H1 (cell line): ENCODE measurements around the gene NBAS. TPM values are rescaled to one million over a fixed set of nuclear protein-coding genes. Genes with fewer than 3 reads are reported as not detected.

ENCODE experiments used
- CTCF ChIA-PET: fragments of 300-600 bp; sonication (Branson Sonifier 250); formaldehyde crosslinking; loops from one replicate; lab custom pipeline; 2021; ENCODE audit not compliant: partially characterized antibody; lab: Charles Lee
- POLR2A ChIA-PET: fragments of 300-600 bp; sonication (Branson Sonifier 250); formaldehyde crosslinking; loops from one replicate; lab custom pipeline; 2021; ENCODE audit warnings: inconsistent platforms; ENCODE audit not compliant: partially characterized antibody; lab: Charles Lee
- DNase-seq, 2 experiments: peaks; one replicate each; pipeline versions ENCODE4 v3.0.0 to v3.0.0-alpha.2; 2010 to 2022; ENCODE audit warnings: low spot score in 2 of 2, low read depth in 1 of 2, mixed read lengths in 1 of 2
- FAIRE-seq: peaks from 2 replicates; lab custom pipeline; 2011; peaks lifted over from hg19 to GRCh38; lab: Jason Lieb, UNC
- H2AFZ ChIP-seq: 2 replicates; pipeline ENCODE4 v1.8.1; 2012; ENCODE audit warnings: low read length, inconsistent platforms
- H2AK5ac ChIP-seq: 2 replicates; pipeline ENCODE4 v1.6.1; 2013; ENCODE audit warnings: low read depth, low read length
- H2BK120ac ChIP-seq: replicated peaks from 2 replicates; pipeline ENCODE3; 2013; ENCODE audit warnings: low read depth, low read length, inconsistent platforms
- H2BK12ac ChIP-seq: 2 replicates; pipeline ENCODE4 v1.6.1; 2013; ENCODE audit warnings: low read depth, low read length
- H2BK15ac ChIP-seq: 2 replicates; pipeline ENCODE4 v1.6.1; 2013; ENCODE audit warnings: low read length
- H2BK20ac ChIP-seq: 2 replicates; pipeline ENCODE4 v1.6.1; 2013; ENCODE audit warnings: low read length
- H2BK5ac ChIP-seq: 2 replicates; pipeline ENCODE4 v1.6.1; 2013; ENCODE audit warnings: low read depth, low read length
- H3K14ac ChIP-seq: 2 replicates; pipeline ENCODE4 v1.6.1; 2013; ENCODE audit warnings: inconsistent platforms; ENCODE audit not compliant: insufficient read length
- H3K18ac ChIP-seq: 2 replicates; pipeline ENCODE4 v1.6.1; 2013; ENCODE audit warnings: low read length; ENCODE audit errors: extremely low read depth
- H3K23ac ChIP-seq: 2 replicates; pipeline ENCODE4 v1.6.1; 2013; ENCODE audit warnings: inconsistent platforms; ENCODE audit not compliant: insufficient read length
- H3K23me2 ChIP-seq: 2 replicates; pipeline ENCODE4 v1.6.1; 2013; ENCODE audit warnings: low read depth, low read length
- H3K27ac ChIP-seq: 2 replicates; pipeline ENCODE4 v1.6.1; 2011; ENCODE audit warnings: low read depth, low read length, inconsistent platforms
- H3K27me3 ChIP-seq, 4 experiments: replicated peaks in 1 of 4; 1 replicate in 1 of 4; 2 replicates in 3 of 4; pipeline versions ENCODE4 v1.6.1 to v1.8.1; 2011 to 2013; ENCODE audit warnings: low read length in 3 of 4, mild to moderate bottlenecking in 3 of 4, inconsistent platforms in 2 of 4, mixed read lengths in 2 of 4, moderate library complexity in 1 of 4; ENCODE audit not compliant: control insufficient read depth in 3 of 4, insufficient read depth in 3 of 4; ENCODE audit errors: extremely low read depth in 1 of 4
- H3K36me3 ChIP-seq, 4 experiments: 2 replicates each; pipeline versions ENCODE4 v1.6.1 to v1.8.1; 2011 to 2013; ENCODE audit warnings: mild to moderate bottlenecking in 4 of 4, low read length in 3 of 4, moderate library complexity in 2 of 4, control low read depth in 1 of 4, inconsistent platforms in 1 of 4; ENCODE audit not compliant: insufficient read depth in 4 of 4, control insufficient read depth in 2 of 4
- H3K4ac ChIP-seq: replicated peaks from 2 replicates; pipeline ENCODE3; 2013; ENCODE audit warnings: low read length, low read depth, mixed read lengths, inconsistent platforms; ENCODE audit not compliant: insufficient read length
- H3K4me1 ChIP-seq, 4 experiments: replicated peaks in 1 of 4; 1 replicate in 1 of 4; 2 replicates in 3 of 4; pipeline versions ENCODE4 v1.6.1 to v1.8.1; 2011 to 2013; ENCODE audit warnings: low read length in 3 of 4, inconsistent platforms in 2 of 4, mixed read lengths in 1 of 4; ENCODE audit not compliant: insufficient read depth in 4 of 4, control insufficient read depth in 3 of 4
- H3K4me2 ChIP-seq, 2 experiments: 2 replicates each; pipeline versions ENCODE4 v1.6.1 to v1.8.1; 2011 to 2013; ENCODE audit warnings: low read depth in 2 of 2, low read length in 2 of 2, control low read depth in 1 of 2, inconsistent platforms in 1 of 2, mild to moderate bottlenecking in 1 of 2; ENCODE audit not compliant: insufficient read depth in 1 of 2
- H3K4me3 ChIP-seq, 4 experiments: fragments of 200-600, 300-600 bp in 1 of 4; sonication (generic), shearing (Covaris generic), sonication (Bioruptor Twin) in 1 of 4; 2 replicates each; pipeline versions ENCODE4 v1.5.1 to v1.8.1; 2011 to 2016; ENCODE audit warnings: low read length in 4 of 4, low read depth in 3 of 4, control low read depth in 2 of 4, inconsistent platforms in 2 of 4, mild to moderate bottlenecking in 2 of 4, mixed read lengths in 1 of 4, moderate library complexity in 1 of 4; ENCODE audit not compliant: insufficient read depth in 2 of 4; ENCODE audit errors: extremely low read depth in 1 of 4
- H3K56ac ChIP-seq: replicated peaks from 2 replicates; pipeline ENCODE3; 2013; ENCODE audit warnings: low read depth, mild to moderate bottlenecking, mixed read lengths, low read length, inconsistent platforms; ENCODE audit not compliant: insufficient read length
- H3K79me1 ChIP-seq: 2 replicates; pipeline ENCODE4 v1.6.1; 2013; ENCODE audit warnings: low read depth, low read length, control low read depth
- H3K79me2 ChIP-seq, 2 experiments: 2 replicates each; pipeline versions ENCODE4 v1.6.1 to v1.8.1; 2012 to 2013; ENCODE audit warnings: low read length in 2 of 2, mild to moderate bottlenecking in 2 of 2, inconsistent platforms in 1 of 2; ENCODE audit not compliant: insufficient read depth in 2 of 2, control insufficient read depth in 1 of 2
- H3K9ac ChIP-seq, 4 experiments: replicated peaks in 1 of 4; 1 replicate in 1 of 4; 2 replicates in 3 of 4; pipeline versions ENCODE4 v1.6.1 to v1.8.1; 2011 to 2013; ENCODE audit warnings: low read depth in 3 of 4, low read length in 3 of 4, control low read depth in 2 of 4, mild to moderate bottlenecking in 2 of 4, moderate library complexity in 2 of 4, inconsistent platforms in 1 of 4; ENCODE audit errors: extremely low read depth in 1 of 4
- H3K9me3 ChIP-seq, 2 experiments: 2 replicates each; pipeline versions ENCODE4 v1.6.1 to v1.8.1; 2012 to 2013; ENCODE audit warnings: mild to moderate bottlenecking in 2 of 2, moderate library complexity in 2 of 2, control low read depth in 1 of 2, inconsistent platforms in 1 of 2, low read depth in 1 of 2, low read length in 1 of 2, mixed read lengths in 1 of 2; ENCODE audit not compliant: insufficient read depth in 2 of 2
- H4K20me1 ChIP-seq, 2 experiments: replicated peaks in 1 of 2; 2 replicates each; pipeline versions ENCODE3 to v1.8.1; 2011 to 2013; ENCODE audit warnings: inconsistent platforms in 2 of 2, low read length in 2 of 2, mild to moderate bottlenecking in 1 of 2; ENCODE audit not compliant: insufficient read depth in 2 of 2, control insufficient read depth in 1 of 2
- H4K5ac ChIP-seq: 2 replicates; pipeline ENCODE4 v1.6.1; 2013; ENCODE audit warnings: low read length, low read depth, mixed read lengths, inconsistent platforms; ENCODE audit not compliant: insufficient read length
- H4K8ac ChIP-seq: 2 replicates; pipeline ENCODE4 v1.8.0; 2013; ENCODE audit warnings: mild to moderate bottlenecking, moderate library complexity, low read length, inconsistent platforms; ENCODE audit not compliant: insufficient read depth; ENCODE audit errors: extremely low read depth
- H4K91ac ChIP-seq: replicated peaks from 2 replicates; pipeline ENCODE3; 2013; ENCODE audit warnings: low read length, mixed read lengths, inconsistent platforms; ENCODE audit not compliant: insufficient read length
- CTBP2 ChIP-seq: IDR thresholded peaks from 2 replicates; pipeline ENCODE4 v1.7.0; 2011; ENCODE audit warnings: borderline replicate concordance, mild to moderate bottlenecking, moderate library complexity, mixed read lengths, low read length; ENCODE audit not compliant: insufficient read depth, insufficient read length
- WGBS, 2 experiments: shearing (Covaris generic) in 1 of 2; methylation state at CpG; one replicate each; pipeline versions ENCODE4 v1.1.6 to v1.1.7; 2013 to 2015; ENCODE audit warnings: low lambda C conversion rate in 2 of 2, mixed read lengths in 2 of 2, inconsistent platforms in 1 of 2, low coverage in 1 of 2, missing lambda C conversion rate in 1 of 2; ENCODE audit not compliant: insufficient replicate concordance in 2 of 2, insufficient coverage in 1 of 2, insufficient read length in 1 of 2; ENCODE audit errors: extremely low coverage in 1 of 2, missing lambda C conversion rate in 1 of 2; 5-methylcytosine and 5-hydroxymethylcytosine counted together
- polyA plus RNA-seq, 7 experiments: library from polyadenylated mRNA; depleted of rRNA in 3 of 7; stranded (reverse) in 5 of 7; unstranded in 2 of 7; fragments of >200 nt in 5 of 7; fragments of 200-250 nt in 2 of 7; gene quantifications; 1 replicate in 5 of 7; 2 replicates in 1 of 7; 4 replicates in 1 of 7; pipeline versions ENCODE4 v1.2.1 to v1.2.3, GENCODE V29; 2011 to 2013; ENCODE audit warnings: missing spikeins in 2 of 7, mixed read lengths in 2 of 7
- total RNA-seq: library from RNA; stranded (reverse); fragmentation: NEBNext Ultra II Directional; extraction: Animal tissue kit (Norgen Biotek cat#: 25700); gene quantifications from 2 replicates; pipeline ENCODE4 v1.2.1, GENCODE V29; 2021

NBAS gene
- total and polyA plus RNA-seq, 2 of the 8 experiments (the other 6 are each of a cell fraction or from before 2014, with no cell fraction given): 19.6 to 34.8 TPM

DNA sequence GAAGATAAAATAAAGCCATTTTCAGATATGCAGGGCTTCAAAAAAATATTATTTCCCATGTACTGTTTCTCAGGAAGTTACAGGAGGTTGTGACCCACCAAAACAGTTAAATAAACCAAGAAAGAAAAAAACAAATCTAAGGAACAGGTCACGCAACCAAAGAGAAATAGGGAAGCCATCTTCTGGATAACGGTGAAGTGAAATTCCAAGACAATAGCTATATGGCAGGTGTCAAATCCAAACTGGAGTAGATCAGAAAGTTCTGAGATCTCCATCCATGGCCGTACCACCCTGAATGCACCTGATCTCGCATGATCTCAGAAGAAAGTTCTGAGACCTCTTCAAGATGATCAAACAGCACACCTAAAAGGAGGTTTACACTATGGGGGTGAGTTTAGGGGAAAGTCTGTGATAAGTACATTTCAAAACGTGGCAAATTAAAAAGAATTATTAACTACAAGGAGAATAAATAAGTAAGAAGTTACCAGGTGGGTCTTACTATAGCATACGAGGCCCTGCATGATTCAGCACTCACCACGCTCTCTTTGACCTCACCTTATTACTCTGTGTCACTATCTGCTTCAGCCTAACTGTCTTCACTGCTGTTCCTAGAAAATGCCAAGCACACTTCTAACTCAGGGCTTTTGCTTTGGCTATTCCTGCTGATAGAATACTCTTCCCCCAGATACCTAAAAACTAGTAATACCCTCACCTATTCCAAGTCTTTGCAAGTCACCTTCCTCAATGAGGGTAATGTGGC, 29.9 kb downstream of the NBAS start:
- no peak overlapping the region for H3K14ac ChIP-seq
- no peak overlapping the region for H3K56ac ChIP-seq
- no peak overlapping the region for H3K27ac ChIP-seq
- H3K9me3 ChIP-seq: no peaks in the 10 kb centered on the region
- H3K9ac ChIP-seq: no peak overlapping the region
- no peak overlapping the region for H2BK15ac ChIP-seq
- H3K4me2 ChIP-seq: no peak overlapping the region
- H3K23me2 ChIP-seq: peaks cover 2% of the 10 kb centered on the region; the same call in 1 of the 2 replicates
- no peak overlapping the region for H3K18ac ChIP-seq
- no peak overlapping the region for H2AFZ ChIP-seq
- H4K8ac ChIP-seq: no peak overlapping the region
- FAIRE-seq: no peak
- no peak for TF ChIP-seq CTBP2
- TF ChIP-seq, all 59 proteins: peak for 0
- ChIA-PET POLR2A (no interaction called here), CTCF (interaction anchor here (0.6 to 1.5 kb wide), 3 partner anchors 11 to 1125 kb away, joined by 3 to 5 read pairs (median 3); no protein-coding TSS in a partner anchor)
- Histone ChIP-seq H3K79me2 (no peaks in the 10 kb centered on the region), H4K91ac (no peak overlapping the region), H2BK20ac (no peak overlapping the region), H2BK5ac (no peak overlapping the region), H3K4me1 (no peaks in the 10 kb centered on the region), H3K4ac (no peak overlapping the region), H3K4me3 (no peak overlapping the region), H3K79me1 (no peaks in the 10 kb centered on the region; the same call in 1 of the 2 replicates), H2BK12ac (no peak overlapping the region), H3K36me3 (peaks cover 0 to 3% (median 0%) of the 10 kb centered on the region in 4 experiments; a peak in 4 of 8 replicates), H2BK120ac (no peak overlapping the region), H3K27me3 (no peaks in the 10 kb centered on the region), H2AK5ac (no peak overlapping the region), H4K20me1 (peaks cover 0 to 3% of the 10 kb centered on the region in 2 experiments), H4K5ac (no peak overlapping the region), H3K23ac (no peak overlapping the region)
- no peak for DNase-seq
- WGBS, 2 experiments: 90% methylated on average over 7 of the region's 7 CpGs; no CpG with 5 or more reads in 1 of the 2 experiments
